ENCODE data around the gene LCLAT1.
"Not testable (repeated sequence)": the region's sequence is repeated elsewhere in the genome, so short reads cannot be mapped to it uniquely, and the experiment has no call there.

The LCLAT1 gene

DNA sequence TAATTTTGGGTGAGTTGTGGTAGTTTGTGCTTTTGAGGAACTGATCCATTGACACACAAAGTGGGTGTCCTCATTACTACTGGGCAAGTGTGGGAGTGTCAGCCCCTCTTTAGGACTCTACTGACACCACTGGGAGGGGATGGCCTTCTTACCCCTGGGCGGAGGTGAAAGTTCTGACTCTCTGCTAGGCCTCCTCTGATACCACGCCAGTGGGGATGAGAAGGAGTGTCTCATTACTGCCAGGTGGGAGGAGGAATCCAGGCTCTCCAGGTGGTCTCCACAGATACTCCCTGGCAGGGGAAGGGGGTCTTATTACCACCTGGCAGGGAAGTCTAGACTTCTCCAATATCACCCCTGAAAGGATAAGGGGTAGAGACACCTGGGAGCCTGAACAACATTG is 9.1 kb downstream of the LCLAT1 start:
- no peak for DNase-seq

DNA sequence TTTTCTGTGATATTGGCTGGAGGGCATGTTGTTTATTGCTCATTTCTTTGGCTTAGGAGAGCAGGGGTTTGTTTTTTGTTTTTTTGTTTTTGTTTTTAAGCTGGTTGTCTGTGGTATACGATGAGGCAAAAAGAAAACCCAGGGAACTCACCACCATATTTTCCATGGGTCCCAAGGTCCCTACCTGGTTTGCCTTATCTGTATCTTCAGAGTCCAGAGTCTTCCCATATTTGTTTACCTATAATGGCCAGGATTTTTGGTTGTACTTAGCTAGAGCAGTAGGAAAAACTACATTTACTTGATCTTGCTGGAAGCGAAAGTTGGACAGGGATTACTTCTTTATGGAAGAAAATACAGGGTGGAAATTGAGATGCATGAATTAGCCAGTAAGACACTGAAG is 9.5 kb downstream of the LCLAT1 start:
- DNase-seq = no peak

DNA sequence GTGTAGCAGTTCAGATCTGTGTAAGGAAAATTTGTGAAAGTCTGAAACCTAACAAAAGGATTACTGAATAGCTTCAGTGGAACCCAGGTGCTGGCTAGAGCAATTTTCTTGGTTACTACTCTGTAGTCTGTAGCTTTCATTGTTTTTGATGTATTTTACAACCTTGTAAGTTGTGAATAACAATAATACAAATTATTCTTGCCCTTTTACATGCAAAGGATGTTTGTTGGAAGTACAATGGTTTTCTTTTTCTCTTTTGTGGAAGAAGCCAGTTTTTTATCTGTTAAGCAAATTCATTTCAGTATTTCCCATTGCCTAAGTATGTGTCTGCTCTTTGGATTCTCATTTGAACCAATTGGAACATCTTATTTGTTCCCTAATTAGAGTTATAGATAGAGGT is 10.2 kb downstream of the LCLAT1 start:
- DNase-seq = no peak

DNA sequence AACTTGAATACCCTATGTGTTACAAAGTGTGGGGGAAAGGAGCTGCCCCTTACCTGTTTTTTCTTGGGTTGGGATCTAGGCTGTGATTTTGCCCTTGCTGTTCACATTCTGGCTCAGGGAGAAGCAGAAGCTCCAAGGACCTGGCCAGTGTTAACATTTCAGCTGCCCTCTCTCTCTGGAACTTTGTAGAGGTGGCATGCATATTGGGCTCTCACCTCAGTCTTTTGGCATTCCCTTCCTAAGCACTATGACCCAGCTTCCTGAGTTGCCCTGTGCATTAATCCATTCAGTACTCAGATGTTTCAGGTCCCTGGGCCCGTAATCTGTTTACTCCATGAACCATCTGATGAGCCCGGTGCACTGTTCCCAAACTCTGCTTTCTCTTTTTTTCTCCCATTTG is 12.1 kb downstream of the LCLAT1 start:
- DNase-seq = no peak

GRCh38 chr2:30462131-30462857 is 15.2 kb downstream of the LCLAT1 start:
- no peak for DNase-seq

DNA sequence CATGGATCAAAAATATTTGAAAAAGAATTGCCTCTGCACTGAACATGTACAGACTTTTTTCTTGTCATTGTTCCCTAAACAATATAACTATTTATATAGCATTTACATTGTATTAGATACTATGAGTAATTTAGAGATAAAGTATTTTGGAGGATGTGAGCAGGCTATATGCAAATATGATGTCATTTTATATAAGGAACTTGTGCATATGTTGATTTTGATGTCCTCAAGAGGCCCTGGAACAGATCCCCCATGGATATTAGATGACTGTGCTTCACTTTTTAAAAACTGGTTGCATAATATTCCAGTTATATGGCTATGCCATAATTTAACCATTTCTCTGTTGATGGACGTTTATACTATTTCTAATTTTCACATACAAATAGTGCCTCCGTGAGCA is 16.5 kb downstream of the LCLAT1 start:
- no peak for DNase-seq

DNA sequence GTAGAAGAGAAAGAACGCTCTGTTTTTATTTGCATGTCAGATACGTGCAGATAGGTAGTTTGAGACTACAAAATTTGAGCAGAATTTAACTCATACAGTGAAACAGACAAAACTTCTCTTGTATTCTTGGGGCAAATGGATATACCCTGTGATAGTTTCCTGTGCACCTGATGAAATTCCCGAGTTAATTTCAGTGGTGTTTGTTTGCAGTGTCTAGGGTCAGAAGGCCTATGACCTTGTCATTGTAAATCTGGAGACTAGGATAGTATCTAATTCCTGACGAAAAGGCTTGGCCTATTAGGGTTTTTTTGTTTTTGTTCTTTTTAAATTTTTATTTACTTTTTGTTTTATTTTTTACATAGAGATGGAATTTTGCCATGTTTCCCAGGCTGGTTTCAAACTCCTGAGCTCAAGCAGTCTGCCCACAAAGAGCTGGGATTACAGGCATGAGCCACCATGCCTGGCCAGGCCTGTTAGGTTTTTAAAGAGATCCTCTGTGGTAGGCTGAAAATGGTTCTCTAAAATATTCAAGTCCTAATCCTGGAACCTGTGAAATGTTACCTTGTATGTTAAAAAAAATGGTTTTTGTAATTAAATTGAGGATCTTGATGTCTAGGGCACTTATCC is 17.6 kb downstream of the LCLAT1 start:
- DNase-seq = no peak

DNA sequence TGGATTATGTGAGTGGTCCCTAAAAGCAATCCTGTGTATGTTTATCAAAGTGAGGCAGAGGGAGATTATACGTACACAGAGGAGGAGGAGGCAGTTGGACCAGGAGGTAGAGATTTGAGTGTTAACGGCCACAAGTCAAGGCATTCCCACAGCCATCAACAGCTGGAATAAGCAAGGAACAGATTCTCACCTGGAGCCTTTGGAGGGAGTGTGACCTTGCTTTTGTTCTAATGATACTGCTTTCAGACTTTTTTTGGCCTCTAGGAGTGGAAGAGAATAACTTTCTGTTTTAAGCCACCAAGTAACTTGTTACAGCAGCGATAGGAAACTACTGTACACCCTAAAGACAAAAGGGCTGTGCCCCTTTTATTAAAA is 18.1 kb downstream of the LCLAT1 start:
- DNase-seq = no peak

DNA sequence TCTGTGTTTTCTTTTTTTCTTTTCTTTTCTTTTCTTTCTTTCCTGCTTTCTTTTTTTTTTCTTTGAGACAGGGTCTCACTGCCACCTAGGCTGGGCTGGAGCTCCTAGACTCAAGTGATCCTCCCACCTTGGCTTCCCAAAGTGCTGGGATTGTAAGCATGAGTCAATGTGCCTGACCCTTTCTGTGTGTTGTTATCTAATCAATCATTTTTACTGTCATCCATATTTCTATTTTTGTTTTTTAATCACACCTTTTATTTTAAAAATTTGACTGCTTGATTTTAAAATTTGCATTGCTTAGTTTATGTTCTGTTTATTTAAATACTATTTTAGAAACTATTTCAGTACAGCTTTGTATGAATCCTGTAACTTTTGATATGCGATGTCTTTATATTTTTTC is 19.2 kb downstream of the LCLAT1 start:
- DNase-seq = no peak

- not testable (repeated sequence) for DNase-seq
Measured at GRCh38 chr2:30467062-30467826, 20.2 kb downstream of the LCLAT1 start.

DNA sequence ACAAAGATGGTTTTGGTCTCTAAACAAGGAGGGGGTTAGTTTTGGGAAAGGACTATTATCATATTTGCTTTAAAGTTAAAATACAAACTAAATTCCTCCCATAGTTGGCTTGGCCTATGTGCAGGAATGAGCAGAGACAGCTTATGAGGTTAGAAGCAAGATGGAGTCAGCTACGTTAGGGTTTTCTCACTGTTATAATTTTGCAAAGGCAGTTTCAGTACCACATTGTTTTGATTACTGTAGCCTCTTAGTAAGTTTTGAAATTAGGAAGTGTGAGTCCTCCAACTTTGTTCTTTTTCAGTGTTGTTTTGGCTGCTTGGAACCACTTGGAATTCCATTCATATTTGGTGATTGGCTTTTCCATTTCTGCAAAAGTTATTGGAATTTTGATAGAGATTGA is 23.4 kb downstream of the LCLAT1 start:
- no peak for DNase-seq

DNA sequence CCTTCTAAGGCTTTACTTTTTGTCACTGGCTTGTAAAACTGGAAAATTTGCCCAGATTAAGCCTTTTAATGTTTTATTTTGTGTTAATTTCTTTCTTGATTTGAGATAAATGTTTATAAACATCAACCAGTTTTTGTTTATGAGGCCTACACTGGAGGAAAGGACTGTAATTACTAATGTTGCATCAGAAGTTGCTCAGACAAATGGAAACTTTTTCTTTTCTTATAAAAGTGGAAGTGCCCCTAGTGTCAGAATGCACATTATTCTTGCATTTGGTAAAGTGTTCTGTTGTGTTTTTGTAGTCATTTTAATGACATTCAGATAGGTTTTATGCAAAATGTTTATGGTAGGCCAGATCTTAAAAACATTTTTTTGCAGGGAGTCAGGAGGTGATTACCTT is 25.3 kb downstream of the LCLAT1 start:
- no peak for DNase-seq

DNA sequence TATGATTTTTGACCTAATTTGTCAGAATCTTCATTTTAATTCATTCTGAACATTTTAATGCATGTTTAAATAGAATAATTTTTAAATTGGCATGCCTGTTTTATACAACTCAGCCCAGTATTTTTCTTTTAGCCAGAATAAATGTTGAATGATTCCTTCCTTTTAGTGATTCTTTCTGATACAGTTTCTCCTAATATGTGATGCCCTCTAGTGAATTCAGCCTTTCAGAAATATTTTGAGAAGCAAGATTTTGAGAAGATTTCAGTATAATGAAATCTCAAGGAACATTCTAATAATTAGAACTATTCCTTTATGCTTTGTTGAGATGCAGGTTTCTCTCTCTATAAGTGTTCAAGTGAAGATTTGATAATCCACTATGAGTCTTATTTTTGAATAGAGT is 28.5 kb downstream of the LCLAT1 start:
- no peak for DNase-seq

- no peak for DNase-seq
Measured at GRCh38 chr2:30476636-30477035, 29.6 kb downstream of the LCLAT1 start.

GRCh38 chr2:30480703-30481322 is 33.8 kb downstream of the LCLAT1 start:
- DNase-seq = no peak

GRCh38 chr2:30481323-30481800 is 34.3 kb downstream of the LCLAT1 start:
- DNase-seq = no peak

GRCh38 chr2:30482011-30482410 is 35.0 kb downstream of the LCLAT1 start:
- DNase-seq = no peak

GRCh38 chr2:30484145-30484544 is 37.1 kb downstream of the LCLAT1 start:
- no peak for DNase-seq

DNA sequence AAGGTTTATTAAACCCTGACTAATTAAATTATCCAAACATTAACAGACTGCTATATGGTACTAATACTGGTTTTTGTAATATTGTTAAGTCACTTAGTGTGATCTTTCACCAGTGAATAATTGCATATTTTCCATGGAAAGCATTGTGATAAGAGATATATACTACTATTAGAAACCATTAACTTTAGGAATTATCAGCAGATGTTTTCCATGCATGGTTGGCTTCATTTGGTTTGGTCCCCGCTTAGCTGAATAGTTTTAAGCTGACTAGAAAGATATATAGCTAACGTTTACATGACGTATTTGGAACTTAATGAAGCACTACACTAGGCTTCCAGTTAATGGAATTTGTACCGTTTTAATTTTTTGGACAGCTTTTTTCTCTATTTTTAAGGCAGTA is 37.9 kb downstream of the LCLAT1 start:
- DNase-seq = no peak

DNA sequence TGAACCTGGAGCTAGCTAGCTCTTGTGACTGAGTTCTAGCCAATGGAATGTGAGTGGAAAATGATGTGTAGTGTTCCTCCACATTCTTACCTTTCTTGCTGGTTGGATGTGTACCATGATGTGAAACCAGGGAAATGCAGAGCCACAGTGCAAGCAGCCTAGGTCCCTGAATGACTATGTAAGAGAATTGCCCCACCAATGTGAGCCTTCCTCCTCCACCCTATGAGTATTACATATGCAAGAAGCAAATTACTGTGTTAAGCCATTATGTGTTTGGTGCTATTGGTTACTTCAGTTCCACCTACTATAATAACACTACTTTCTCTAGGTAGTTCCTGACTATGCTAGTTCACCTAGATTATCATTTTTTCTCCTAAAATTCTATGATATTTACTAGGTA is 39.6 kb downstream of the LCLAT1 start:
- no peak for DNase-seq

- no peak for DNase-seq
Measured at GRCh38 chr2:30487603-30488002, 40.6 kb downstream of the LCLAT1 start.

DNA sequence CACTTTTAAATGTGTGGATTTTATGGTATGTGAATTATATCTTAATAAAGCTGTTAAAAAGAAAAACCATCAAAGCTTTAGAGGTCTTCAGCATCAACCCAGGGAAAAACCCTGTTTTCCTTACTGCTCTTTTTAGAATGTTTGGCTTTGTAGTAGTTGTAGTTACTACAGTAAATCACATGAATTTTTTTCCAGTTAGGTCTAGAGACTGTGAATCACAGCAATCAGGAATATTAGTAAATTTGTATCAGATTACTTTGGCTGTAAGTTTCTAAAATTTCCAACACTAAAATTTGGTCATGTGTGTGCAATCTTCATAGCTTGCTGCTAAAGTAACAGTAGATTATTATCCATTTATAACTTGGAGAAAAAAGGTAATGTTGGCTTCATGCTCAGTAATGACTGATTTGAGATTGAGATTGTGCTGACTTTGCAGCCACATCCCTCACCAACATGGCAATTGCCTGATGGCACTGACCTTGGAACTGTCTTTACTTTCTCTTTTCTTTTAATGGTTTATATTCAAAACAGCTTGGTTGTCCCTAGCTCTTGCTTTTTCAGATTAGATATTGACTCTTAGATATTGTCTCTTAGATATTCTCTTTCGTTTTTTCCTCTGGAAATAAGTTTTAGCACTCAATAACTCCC is 41.1 kb downstream of the LCLAT1 start:
- DNase-seq = no peak

DNA sequence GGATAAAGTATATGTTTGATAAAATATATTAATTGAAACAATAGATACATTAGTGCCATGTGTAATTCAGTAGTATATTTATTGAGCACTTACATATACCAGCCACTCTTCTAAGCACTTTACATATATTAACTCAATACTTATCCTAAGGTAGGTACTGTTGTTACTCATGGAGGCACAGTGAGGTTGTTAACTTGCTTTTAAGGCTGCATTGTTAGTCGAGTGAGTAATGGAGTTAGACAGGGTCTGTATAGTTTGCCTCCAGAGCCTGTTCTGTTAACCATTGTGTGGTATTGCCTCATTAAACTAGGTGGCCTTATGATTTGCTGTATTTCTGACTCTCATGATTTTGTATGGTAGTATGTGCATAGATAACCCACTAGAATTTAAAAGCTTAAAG is 44.2 kb downstream of the LCLAT1 start:
- DNase-seq = no peak

All from activated CD4-positive, alpha-beta T cell treated with anti-CD3 and anti-CD28 coated beads for 4 hours (primary cell).